Endothelial cell (in vitro differentiated cells): ENCODE results near the gene KCMF1. TPM values are rescaled to one million over a fixed set of nuclear protein-coding genes. Genes with fewer than 3 reads are reported as not detected.
A peak's percentile ranks its signal among the peaks of the same experiment; 100 is the strongest.

Experiments used
- DNase-seq: peaks from one replicate; pipeline ENCODE4 v3.0.0; 2021; ENCODE audit warnings: low spot score
- H3K27ac Mint-ChIP-seq: one replicate; pipeline ENCODE4 v1.8.0; 2021; ENCODE audit warnings: mixed read lengths, inconsistent platforms; ENCODE audit not compliant: unreplicated experiment
- H3K27me3 Mint-ChIP-seq: one replicate; pipeline ENCODE4 v1.8.0; 2021; ENCODE audit warnings: mild to moderate bottlenecking, moderate library complexity, mixed read lengths, inconsistent platforms; ENCODE audit not compliant: unreplicated experiment
- H3K36me3 Mint-ChIP-seq: one replicate; pipeline ENCODE4 v1.8.0; 2021; ENCODE audit warnings: mild to moderate bottlenecking, low read depth, mixed read lengths, inconsistent platforms; ENCODE audit not compliant: unreplicated experiment
- H3K4me1 Mint-ChIP-seq: one replicate; pipeline ENCODE4 v1.8.0; 2021; ENCODE audit warnings: mild to moderate bottlenecking, mixed read lengths, inconsistent platforms; ENCODE audit not compliant: unreplicated experiment
- H3K4me3 Mint-ChIP-seq: one replicate; pipeline ENCODE4 v1.8.0; 2021; ENCODE audit warnings: mild to moderate bottlenecking, mixed read lengths, inconsistent platforms; ENCODE audit not compliant: unreplicated experiment
- H3K9me3 Mint-ChIP-seq: one replicate; pipeline ENCODE4 v1.8.0; 2021; ENCODE audit warnings: mixed read lengths, inconsistent platforms; ENCODE audit not compliant: unreplicated experiment
- CTCF ChIP-seq: fragments of 200-600 bp; sonication (generic); IDR thresholded peaks from one replicate; pipeline ENCODE4 v1.5.0; 2021; ENCODE audit warnings: antibody characterized with exemption; ENCODE audit not compliant: unreplicated experiment
- total RNA-seq: library from RNA; stranded (reverse); fragmentation: NEBNext Ultra II Directional; extraction: Animal tissue kit (Norgen Biotek cat#: 25700); gene quantifications from one replicate; pipeline ENCODE4 v1.2.1, GENCODE V29; 2021; ENCODE audit not compliant: unreplicated experiment

Gene KCMF1
- total RNA-seq, 1 donor from 2014 or later, result 84.6 TPM

- no peaks in the 10 kb centered on the region for H3K9me3 Mint-ChIP-seq
- H3K4me3 Mint-ChIP-seq, result no peak overlapping the region
- H3K27me3 Mint-ChIP-seq, result no peaks in the 10 kb centered on the region
- no peak for DNase-seq
- no peak for TF ChIP-seq CTCF
- H3K4me1 Mint-ChIP-seq, result no peaks in the 10 kb centered on the region
- H3K36me3 Mint-ChIP-seq, result no peaks in the 10 kb centered on the region
- no peak overlapping the region for H3K27ac Mint-ChIP-seq
These were observed 107.6 kb downstream of the KCMF1 start for GRCh38 chr2:85078536-85078935.

GRCh38 chr2:85083092-85083491 lies 112.1 kb downstream of the KCMF1 start:
- H3K4me1 Mint-ChIP-seq, result no peaks in the 10 kb centered on the region
- DNase-seq, result no peak
- H3K36me3 Mint-ChIP-seq, result no peaks in the 10 kb centered on the region
- H3K9me3 Mint-ChIP-seq, result no peaks in the 10 kb centered on the region
- H3K4me3 Mint-ChIP-seq, result no peak overlapping the region
- H3K27ac Mint-ChIP-seq, result peak overlapping the region; percentile 8
- TF ChIP-seq CTCF, result no peak
- H3K27me3 Mint-ChIP-seq, result peaks cover 1% of the 10 kb centered on the region

GRCh38 chr2:85085563-85085962 lies 114.6 kb downstream of the KCMF1 start:
- H3K36me3 Mint-ChIP-seq, result no peaks in the 10 kb centered on the region
- TF ChIP-seq CTCF, result no peak
- DNase-seq, result no peak
- H3K9me3 Mint-ChIP-seq, result no peaks in the 10 kb centered on the region
- no peak overlapping the region for H3K4me3 Mint-ChIP-seq
- no peaks in the 10 kb centered on the region for H3K4me1 Mint-ChIP-seq
- H3K27me3 Mint-ChIP-seq, result peaks cover 1% of the 10 kb centered on the region
- H3K27ac Mint-ChIP-seq, result no peak overlapping the region

GRCh38 chr2:85087541-85087940 lies 116.6 kb downstream of the KCMF1 start:
- Mint-ChIP-seq H3K4me1 (no peaks in the 10 kb centered on the region), H3K27ac (no peak overlapping the region), H3K27me3 (peaks cover 1% of the 10 kb centered on the region), H3K36me3 (no peaks in the 10 kb centered on the region), H3K9me3 (no peaks in the 10 kb centered on the region), H3K4me3 (no peak overlapping the region)
- TF ChIP-seq CTCF, result no peak
- DNase-seq, result no peak

- H3K9me3 Mint-ChIP-seq, result no peaks in the 10 kb centered on the region
- DNase-seq, result no peak
- no peak for TF ChIP-seq CTCF
These were observed 118.0 kb downstream of the KCMF1 start for GRCh38 chr2:85088921-85089320.

More at GRCh38 chr2:85088921-85089320, 118.0 kb downstream of the KCMF1 start:
- Mint-ChIP-seq H3K36me3 (no peaks in the 10 kb centered on the region), H3K27me3 (peaks cover 2% of the 10 kb centered on the region), H3K4me3 (no peak overlapping the region), H3K4me1 (no peaks in the 10 kb centered on the region), H3K27ac (no peak overlapping the region)
